HepG2 (cell line): ENCODE measurements around the gene SEMA4C. TPM values are rescaled to one million over a fixed set of nuclear protein-coding genes. Genes with fewer than 3 reads are reported as not detected.
A peak's percentile ranks its signal among the peaks of the same experiment; 100 is the strongest.

ENCODE experiments used
- ADNP ChIP-seq: sonication (generic); formaldehyde crosslinking; IDR thresholded peaks from 2 replicates; pipeline ENCODE4 v1.4.0; 2020; ENCODE audit warnings: missing genetic modification reagents
- ATF3 ChIP-seq: sonication (generic); formaldehyde crosslinking; IDR thresholded peaks from 2 replicates; pipeline ENCODE4 v1.4.0; 2020; ENCODE audit warnings: missing genetic modification reagents
- CREM ChIP-seq, 2 experiments: sonication (generic) in 1 of 2; formaldehyde crosslinking in 1 of 2; IDR thresholded peaks; 2 replicates each; pipeline versions ENCODE4 v1.4.0 to v1.6.1; 2016 to 2020; ENCODE audit warnings: antibody characterized with exemption in 1 of 2, mild to moderate bottlenecking in 1 of 2, missing genetic modification reagents in 1 of 2
- SP4 ChIP-seq: sonication (generic); formaldehyde crosslinking; IDR thresholded peaks from 2 replicates; pipeline ENCODE4 v1.8.1; 2023; ENCODE audit warnings: mild to moderate bottlenecking, missing genetic modification reagents
- SYNCRIP ChIP-seq: fragments of 200-400 bp; formaldehyde crosslinking; IDR thresholded peaks from 2 replicates; pipeline ENCODE4 v1.6.1; 2018; ENCODE audit warnings: mild to moderate bottlenecking, low read depth, low read length; ENCODE audit not compliant: insufficient read depth
- USF2 ChIP-seq, 2 experiments: sonication (generic) in 1 of 2; formaldehyde crosslinking in 1 of 2; IDR thresholded peaks; 2 replicates each; pipeline versions ENCODE4 v1.5.1 to v1.6.1; 2011 to 2020; ENCODE audit warnings: borderline replicate concordance in 1 of 2, low read depth in 1 of 2, low read length in 1 of 2, mild to moderate bottlenecking in 1 of 2, missing genetic modification reagents in 1 of 2, moderate library complexity in 1 of 2
- ZBTB39 ChIP-seq: sonication (generic); formaldehyde crosslinking; IDR thresholded peaks from 2 replicates; pipeline ENCODE4 v1.5.0; 2020; ENCODE audit warnings: missing genetic modification reagents
- ZEB1 ChIP-seq: IDR thresholded peaks from 2 replicates; pipeline ENCODE4 v1.6.1; 2012; ENCODE audit warnings: mild to moderate bottlenecking, low read depth, inconsistent platforms; ENCODE audit not compliant: insufficient replicate concordance
- ZNF652 ChIP-seq: IDR thresholded peaks from 2 replicates; pipeline ENCODE4 v1.6.1; 2016; ENCODE audit warnings: low read depth, borderline replicate concordance
- ZNF761 ChIP-seq: sonication (generic); formaldehyde crosslinking; conservative IDR thresholded peaks from 2 replicates; pipeline ENCODE4 v1.4.0; 2020; ENCODE audit warnings: mild to moderate bottlenecking, missing genetic modification reagents
- polyA plus RNA-seq, 8 experiments: library from polyadenylated mRNA; depleted of rRNA in 3 of 8; stranded (reverse) in 7 of 8; unstranded in 1 of 8; fragments of >200 nt; fragmentation: Illumina TruSeq in 4 of 8; extraction: Trizol in 4 of 8; gene quantifications; 2 replicates each; pipeline versions ENCODE4 v1.2.1 to v1.2.3, GENCODE V29; 2011 to 2016; ENCODE audit warnings: low read depth in 4 of 8, missing spikeins in 1 of 8, mixed read lengths in 1 of 8; ENCODE audit not compliant: insufficient read depth in 1 of 8
- total RNA-seq, 5 experiments: library from RNA; depleted of rRNA; stranded (reverse); fragments of >200 nt; fragmentation: Illumina TruSeq; extraction: Trizol; gene quantifications; 2 replicates each; pipeline ENCODE4 v1.2.3, GENCODE V29; 2016; ENCODE audit warnings: low read depth in 1 of 5
- TF ChIP-seq, protein P1 (sequence below): sonication (generic); formaldehyde crosslinking; IDR thresholded peaks from 2 replicates; pipeline ENCODE4 v1.5.0; 2020; ENCODE audit warnings: mild to moderate bottlenecking, missing genetic modification reagents
- TF ChIP-seq, protein P2 (sequence below): IDR thresholded peaks from 2 replicates; pipeline ENCODE4 v1.6.1; 2016; ENCODE audit warnings: low read depth, missing genetic modification reagents, missing compliant biosample characterization

Gene SEMA4C
- total and polyA plus RNA-seq, 2 of the 13 experiments (the other 11 are each of a cell fraction or from before 2014, with no cell fraction given): 25.9 to 46.6 TPM

GRCh38 chr2:96867756-96868554 lies 1.9 kb downstream of the SEMA4C start (continued):
- TF ChIP-seq ZNF652: no peak
- no peak for TF ChIP-seq ATF3 (CRISPR knock-in tag)
- TF ChIP-seq SYNCRIP: no peak
- TF ChIP-seq USF2 (IDR thresholded peaks at IDR 0.05; ENCODE audit: low read depth, low read length): no peak
- no peak for TF ChIP-seq USF2 (CRISPR knock-in tag; IDR thresholded peaks at IDR 0.05; ENCODE audit: borderline replicate concordance)
- no peak for TF ChIP-seq CREM (IDR thresholded peaks at IDR 0.05)
- no peak for TF ChIP-seq CREM (CRISPR knock-in tag; IDR thresholded peaks at IDR 0.05)
- TF ChIP-seq, protein P1, sequence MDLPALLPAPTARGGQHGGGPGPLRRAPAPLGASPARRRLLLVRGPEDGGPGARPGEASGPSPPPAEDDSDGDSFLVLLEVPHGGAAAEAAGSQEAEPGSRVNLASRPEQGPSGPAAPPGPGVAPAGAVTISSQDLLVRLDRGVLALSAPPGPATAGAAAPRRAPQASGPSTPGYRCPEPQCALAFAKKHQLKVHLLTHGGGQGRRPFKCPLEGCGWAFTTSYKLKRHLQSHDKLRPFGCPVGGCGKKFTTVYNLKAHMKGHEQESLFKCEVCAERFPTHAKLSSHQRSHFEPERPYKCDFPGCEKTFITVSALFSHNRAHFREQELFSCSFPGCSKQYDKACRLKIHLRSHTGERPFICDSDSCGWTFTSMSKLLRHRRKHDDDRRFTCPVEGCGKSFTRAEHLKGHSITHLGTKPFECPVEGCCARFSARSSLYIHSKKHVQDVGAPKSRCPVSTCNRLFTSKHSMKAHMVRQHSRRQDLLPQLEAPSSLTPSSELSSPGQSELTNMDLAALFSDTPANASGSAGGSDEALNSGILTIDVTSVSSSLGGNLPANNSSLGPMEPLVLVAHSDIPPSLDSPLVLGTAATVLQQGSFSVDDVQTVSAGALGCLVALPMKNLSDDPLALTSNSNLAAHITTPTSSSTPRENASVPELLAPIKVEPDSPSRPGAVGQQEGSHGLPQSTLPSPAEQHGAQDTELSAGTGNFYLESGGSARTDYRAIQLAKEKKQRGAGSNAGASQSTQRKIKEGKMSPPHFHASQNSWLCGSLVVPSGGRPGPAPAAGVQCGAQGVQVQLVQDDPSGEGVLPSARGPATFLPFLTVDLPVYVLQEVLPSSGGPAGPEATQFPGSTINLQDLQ (CRISPR knock-in tag): peak; percentile 80; the same call in 1 of the 2 replicates
- TF ChIP-seq, protein P2, sequence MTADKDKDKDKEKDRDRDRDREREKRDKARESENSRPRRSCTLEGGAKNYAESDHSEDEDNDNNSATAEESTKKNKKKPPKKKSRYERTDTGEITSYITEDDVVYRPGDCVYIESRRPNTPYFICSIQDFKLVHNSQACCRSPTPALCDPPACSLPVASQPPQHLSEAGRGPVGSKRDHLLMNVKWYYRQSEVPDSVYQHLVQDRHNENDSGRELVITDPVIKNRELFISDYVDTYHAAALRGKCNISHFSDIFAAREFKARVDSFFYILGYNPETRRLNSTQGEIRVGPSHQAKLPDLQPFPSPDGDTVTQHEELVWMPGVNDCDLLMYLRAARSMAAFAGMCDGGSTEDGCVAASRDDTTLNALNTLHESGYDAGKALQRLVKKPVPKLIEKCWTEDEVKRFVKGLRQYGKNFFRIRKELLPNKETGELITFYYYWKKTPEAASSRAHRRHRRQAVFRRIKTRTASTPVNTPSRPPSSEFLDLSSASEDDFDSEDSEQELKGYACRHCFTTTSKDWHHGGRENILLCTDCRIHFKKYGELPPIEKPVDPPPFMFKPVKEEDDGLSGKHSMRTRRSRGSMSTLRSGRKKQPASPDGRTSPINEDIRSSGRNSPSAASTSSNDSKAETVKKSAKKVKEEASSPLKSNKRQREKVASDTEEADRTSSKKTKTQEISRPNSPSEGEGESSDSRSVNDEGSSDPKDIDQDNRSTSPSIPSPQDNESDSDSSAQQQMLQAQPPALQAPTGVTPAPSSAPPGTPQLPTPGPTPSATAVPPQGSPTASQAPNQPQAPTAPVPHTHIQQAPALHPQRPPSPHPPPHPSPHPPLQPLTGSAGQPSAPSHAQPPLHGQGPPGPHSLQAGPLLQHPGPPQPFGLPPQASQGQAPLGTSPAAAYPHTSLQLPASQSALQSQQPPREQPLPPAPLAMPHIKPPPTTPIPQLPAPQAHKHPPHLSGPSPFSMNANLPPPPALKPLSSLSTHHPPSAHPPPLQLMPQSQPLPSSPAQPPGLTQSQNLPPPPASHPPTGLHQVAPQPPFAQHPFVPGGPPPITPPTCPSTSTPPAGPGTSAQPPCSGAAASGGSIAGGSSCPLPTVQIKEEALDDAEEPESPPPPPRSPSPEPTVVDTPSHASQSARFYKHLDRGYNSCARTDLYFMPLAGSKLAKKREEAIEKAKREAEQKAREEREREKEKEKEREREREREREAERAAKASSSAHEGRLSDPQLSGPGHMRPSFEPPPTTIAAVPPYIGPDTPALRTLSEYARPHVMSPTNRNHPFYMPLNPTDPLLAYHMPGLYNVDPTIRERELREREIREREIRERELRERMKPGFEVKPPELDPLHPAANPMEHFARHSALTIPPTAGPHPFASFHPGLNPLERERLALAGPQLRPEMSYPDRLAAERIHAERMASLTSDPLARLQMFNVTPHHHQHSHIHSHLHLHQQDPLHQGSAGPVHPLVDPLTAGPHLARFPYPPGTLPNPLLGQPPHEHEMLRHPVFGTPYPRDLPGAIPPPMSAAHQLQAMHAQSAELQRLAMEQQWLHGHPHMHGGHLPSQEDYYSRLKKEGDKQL: no peak
- TF ChIP-seq ZEB1: no peak
- TF ChIP-seq SP4 (CRISPR knock-in tag): no peak
- no peak for TF ChIP-seq ZNF761 (CRISPR knock-in tag)
- 0 out of 2 replicates have a peak, but pooled peaks have one; percentile 13 for TF ChIP-seq ADNP
- TF ChIP-seq ZBTB39: no peak
